ENCODE results near the gene SPTB. TPM values are rescaled to one million over a fixed set of nuclear protein-coding genes. Genes with fewer than 3 reads are reported as not detected.

Gene SPTB
- total and polyA plus RNA-seq, 10 of the 15 experiments (the other 5 are each of a cell fraction or from before 2014, with no cell fraction given) = under 0.01 to 0.04 (median 0.02) TPM; not detected in 4

GRCh38 chr14:64787619-64788018 is 92.1 kb downstream of the SPTB start (continued):
- TF ChIP-seq NFIC (IDR thresholded peaks at IDR 0.05; ENCODE audit: low read depth, low read length) = no peak
- TF ChIP-seq ZZZ3 (IDR thresholded peaks at IDR 0.05; ENCODE audit: control insufficient read depth, insufficient read length, low read depth) = no peak
- no peak for TF ChIP-seq SIX5 (IDR thresholded peaks at IDR 0.05; ENCODE audit: low read depth, low read length, severe bottlenecking)
- TF ChIP-seq CREM (IDR thresholded peaks at IDR 0.05; ENCODE audit: low read depth) = no peak
- no peak for TF ChIP-seq NFYB (IDR thresholded peaks at IDR 0.05; ENCODE audit: insufficient read depth, low read depth, low read length)
- TF ChIP-seq NR2C1 (IDR thresholded peaks at IDR 0.05) = no peak
- TF ChIP-seq POU2F2 (IDR thresholded peaks at IDR 0.05; ENCODE audit: borderline replicate concordance, low read depth, low read length) = no peak
- no peak for TF ChIP-seq MEF2A (IDR thresholded peaks at IDR 0.05; ENCODE audit: insufficient read depth, low read depth, low read length)

DNA sequence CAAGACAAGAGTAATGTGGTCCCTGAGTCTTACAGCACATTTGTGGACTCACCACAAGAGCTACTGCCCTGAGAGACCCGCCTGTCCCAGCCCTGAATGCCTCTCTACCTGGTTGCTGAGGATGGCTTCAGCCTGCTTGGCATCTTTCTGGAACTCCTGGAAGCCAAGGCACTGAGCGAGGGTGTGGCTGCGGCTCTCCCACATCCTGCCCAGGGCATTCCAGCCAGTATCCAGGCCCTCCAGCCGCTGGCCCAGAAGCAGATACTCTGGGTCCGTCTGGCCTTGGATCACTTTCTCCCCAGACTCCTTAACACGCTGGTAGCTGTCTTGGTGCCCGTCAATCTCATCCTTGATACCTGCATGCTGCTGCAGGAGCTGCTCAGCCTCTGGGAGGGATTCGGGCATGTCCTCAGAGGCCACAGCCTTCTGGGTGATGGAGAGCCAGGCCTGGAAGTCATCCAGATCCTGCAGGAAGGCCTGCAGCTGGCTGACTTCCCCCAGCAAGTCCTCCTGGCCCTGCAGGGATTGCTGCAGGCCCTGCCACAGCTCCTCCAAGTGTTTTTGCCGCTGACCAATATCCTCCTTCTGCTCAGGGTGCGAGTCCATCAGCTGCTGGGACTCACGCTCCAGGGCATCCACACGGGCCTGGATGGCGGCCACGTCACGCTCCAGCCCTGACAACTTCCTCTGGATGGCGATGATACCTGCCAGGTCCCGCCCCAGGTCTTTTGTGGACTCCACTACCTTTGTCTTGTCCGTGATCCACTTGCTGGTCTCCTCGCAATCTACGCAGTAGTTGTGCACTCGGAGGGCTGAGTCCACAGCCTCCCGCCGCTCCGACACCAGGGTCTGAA is 93.2 kb downstream of the SPTB start:
- CTCF ChIA-PET = no interaction called here

More for the DNA sequence above, 93.2 kb downstream of the SPTB start:
- no peak for FAIRE-seq
- ChIA-PET POLR2A (no interaction called here), RAD21 (ENCODE audit: unreplicated experiment) (no interaction called here), SMC1A (ENCODE audit: uncharacterized antibody, unreplicated experiment) (no interaction called here)
- TF ChIP-seq TAF1 (IDR thresholded peaks at IDR 0.05; ENCODE audit: borderline replicate concordance, low read depth, low read length) (no peak), BACH1 (IDR thresholded peaks at IDR 0.05; ENCODE audit: borderline replicate concordance) (no peak), ZBTB11 (CRISPR knock-in tag; IDR thresholded peaks at IDR 0.05) (no peak), WRNIP1 (IDR thresholded peaks at IDR 0.05; ENCODE audit: borderline replicate concordance, low read depth, low read length) (no peak), NRF1 (conservative IDR thresholded peaks at IDR 0.05; ENCODE audit: low read depth, low read length) (no peak), ZNF274 (IDR thresholded peaks at IDR 0.05; ENCODE audit: insufficient read depth, insufficient read length) (no peak), GABPA (IDR thresholded peaks at IDR 0.05; ENCODE audit: low read depth) (no peak), CHD1 (IDR thresholded peaks at IDR 0.05; ENCODE audit: low read depth, low read length) (no peak)
- Histone ChIP-seq H2AFZ (ENCODE audit: control insufficient read depth, low read depth, low read length) (no peak overlapping the region), H3K9me3 (replicated peaks; ENCODE audit: control insufficient read depth, insufficient read depth, low read length) (no peaks in the 10 kb centered on the region), H4K20me1 (ENCODE audit: control insufficient read depth, insufficient read depth) (no peaks in the 10 kb centered on the region), H3K9ac (ENCODE audit: control insufficient read depth, insufficient read depth, low read length) (no peak overlapping the region), H3K4me2 (ENCODE audit: control insufficient read depth, insufficient read depth) (no peak overlapping the region), H3K79me2 (ENCODE audit: control insufficient read depth, insufficient read depth, low read length) (no peaks in the 10 kb centered on the region), H3K27me3 (replicated peaks in 1 of 2; ENCODE audit: control insufficient read depth in 2 of 2, insufficient read depth in 2 of 2, low read length in 1 of 2) (peaks cover 1 to 3% of the 10 kb centered on the region in 2 experiments; a peak in 3 of 4 replicates), H3K4me1 (ENCODE audit: control insufficient read depth, insufficient read depth, low read length) (no peaks in the 10 kb centered on the region), H3K36me3 (ENCODE audit: control insufficient read depth in 2 of 2, insufficient read depth in 2 of 2, low read length in 1 of 2) (no peaks in the 10 kb centered on the region), H3K27ac (ENCODE audit: control insufficient read depth, insufficient read depth) (no peak overlapping the region), H3K4me3 (no peak overlapping the region)
- DNase-seq (ENCODE audit: low read depth, low spot score) = no peak
- 46% methylated on average over 24 of the region's 24 CpGs for WGBS (ENCODE audit: insufficient coverage, insufficient replicate concordance, low lambda C conversion rate, missing lambda C conversion rate)
- no TSS peak for BruUV-seq (replicated peaks)
- intact Hi-C loops (cut with micrococcal nuclease; ENCODE audit: unreplicated experiment) = no loop called here
- ATAC-seq = no peak
- in situ Hi-C loops (cut with MboI) = no loop called here
